Mesodermal cell (in vitro differentiated cells): Measurements from ENCODE around the gene FHIP2A.
A peak's percentile ranks its signal among the peaks of the same experiment; 100 is the strongest.
"Not testable (repeated sequence)": the region's sequence is repeated elsewhere in the genome, so short reads cannot be mapped to it uniquely, and the experiment has no call there.

Source experiments
- H3K27ac ChIP-seq: 2 replicates; pipeline ENCODE4 v1.7.0; 2013; ENCODE audit warnings: mild to moderate bottlenecking, low read depth, low read length, moderate library complexity; ENCODE audit not compliant: severe bottlenecking
- H3K36me3 ChIP-seq: 2 replicates; pipeline ENCODE4 v1.7.1; 2013; ENCODE audit warnings: mild to moderate bottlenecking, low read length, moderate library complexity; ENCODE audit not compliant: control insufficient read depth, insufficient read depth
- H3K4me1 ChIP-seq: one replicate; pipeline ENCODE4 v1.7.1; 2013; ENCODE audit warnings: mild to moderate bottlenecking, low read length; ENCODE audit not compliant: insufficient read depth, control insufficient read depth, poor library complexity, severe bottlenecking
- H3K4me3 ChIP-seq: 2 replicates; pipeline ENCODE4 v1.7.0; 2013; ENCODE audit warnings: low read length, control low read depth, mild to moderate bottlenecking; ENCODE audit not compliant: insufficient read depth, poor library complexity, severe bottlenecking; ENCODE audit errors: extremely low read depth
- H3K9me3 ChIP-seq: 2 replicates; pipeline ENCODE4 v1.7.1; 2013; ENCODE audit warnings: mild to moderate bottlenecking, low read length, moderate library complexity; ENCODE audit not compliant: control insufficient read depth
- WGBS, 2 experiments: methylation state at CpG; one replicate each; pipeline ENCODE4 v1.1.5; 2013; ENCODE audit warnings: missing lambda C conversion rate in 2 of 2; ENCODE audit not compliant: insufficient coverage in 2 of 2; 5-methylcytosine and 5-hydroxymethylcytosine counted together

Gene FHIP2A

GRCh38 chr10:114856544-114857287, 35.1 kb downstream of the FHIP2A start:
- peak overlapping the region; percentile 92 for H3K27ac ChIP-seq

GRCh38 chr10:114857288-114857565, 35.6 kb downstream of the FHIP2A start:
- 90 to 96% methylated on average over 5 to 7 of the region's 8 CpGs for WGBS, 2 experiments
- Histone ChIP-seq H3K36me3 (peaks cover 47% of the 10 kb centered on the region), H3K27ac (peak overlapping the region; percentile 92), H3K4me1 (peaks cover 16% of the 10 kb centered on the region)
- H3K4me3 ChIP-seq, H3K9me3 ChIP-seq: not testable (repeated sequence)

More at GRCh38 chr10:114856544-114857287, 35.1 kb downstream of the FHIP2A start:
- Histone ChIP-seq H3K4me1 (peaks cover 16% of the 10 kb centered on the region), H3K36me3 (peaks cover 50% of the 10 kb centered on the region), H3K4me3 (no peak overlapping the region), H3K9me3 (no peaks in the 10 kb centered on the region)
- 89 to 92% methylated on average over 4 to 5 of the region's 9 CpGs for WGBS, 2 experiments

GRCh38 chr10:114857922-114858629, 36.5 kb downstream of the FHIP2A start:
- peaks cover 42% of the 10 kb centered on the region for H3K36me3 ChIP-seq
- no CpG with 5 or more reads among the region's 2 CpGs for WGBS, 2 experiments
- no peak overlapping the region for H3K27ac ChIP-seq
- H3K4me3 ChIP-seq = no peak overlapping the region
- H3K4me1 ChIP-seq = peaks cover 16% of the 10 kb centered on the region
- no peaks in the 10 kb centered on the region for H3K9me3 ChIP-seq

GRCh38 chr10:114859222-114859621, 37.6 kb downstream of the FHIP2A start:
- Histone ChIP-seq H3K4me3 (no peak overlapping the region), H3K9me3 (no peaks in the 10 kb centered on the region), H3K36me3 (peaks cover 42% of the 10 kb centered on the region), H3K27ac (no peak overlapping the region), H3K4me1 (peaks cover 16% of the 10 kb centered on the region)
- WGBS, 2 experiments = 95 to 97% methylated on average over 6 of the region's 7 CpGs

DNA sequence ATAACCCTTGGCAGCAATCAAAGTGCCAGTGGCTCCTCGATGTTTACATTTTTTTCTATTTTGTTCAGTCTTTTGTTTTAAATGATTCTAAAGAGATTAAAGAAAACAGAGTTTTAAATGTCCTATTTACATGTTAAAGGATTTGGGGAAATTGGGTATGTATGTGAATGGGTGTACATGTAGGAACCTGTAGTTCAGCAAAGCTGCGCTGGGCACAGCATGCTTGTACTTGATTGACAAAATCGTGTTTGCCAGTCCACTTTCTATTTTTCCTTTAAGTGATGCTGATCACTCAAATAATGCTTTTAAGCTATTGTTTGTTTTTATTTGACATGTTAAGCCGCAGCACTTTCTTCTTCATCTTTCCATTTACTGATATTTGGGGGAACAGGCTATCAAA, 40.9 kb downstream of the FHIP2A start:
- 89 to 100% methylated on average over 1 to 2 of the region's 4 CpGs for WGBS, 2 experiments
- no peak overlapping the region for H3K27ac ChIP-seq
- H3K4me1 ChIP-seq = no peaks in the 10 kb centered on the region
- no peaks in the 10 kb centered on the region for H3K9me3 ChIP-seq
- peaks cover 27% of the 10 kb centered on the region for H3K36me3 ChIP-seq
- H3K4me3 ChIP-seq = no peak overlapping the region

- no CpG with 5 or more reads among the region's 2 CpGs for WGBS, 2 experiments
- Histone ChIP-seq H3K4me1 (no peaks in the 10 kb centered on the region), H3K9me3 (no peaks in the 10 kb centered on the region), H3K4me3 (no peak overlapping the region), H3K27ac (no peak overlapping the region), H3K36me3 (peaks cover 14% of the 10 kb centered on the region)
These were observed 45.8 kb downstream of the FHIP2A start for GRCh38 chr10:114867365-114867764.

GRCh38 chr10:114868870-114869519, 47.4 kb downstream of the FHIP2A start:
- Histone ChIP-seq H3K36me3 (peaks cover 6% of the 10 kb centered on the region), H3K4me1 (no peaks in the 10 kb centered on the region), H3K27ac (no peak overlapping the region), H3K4me3 (no peak overlapping the region), H3K9me3 (no peaks in the 10 kb centered on the region)
- WGBS, 2 experiments = no CpG with 5 or more reads among the region's 1 CpG

DNA sequence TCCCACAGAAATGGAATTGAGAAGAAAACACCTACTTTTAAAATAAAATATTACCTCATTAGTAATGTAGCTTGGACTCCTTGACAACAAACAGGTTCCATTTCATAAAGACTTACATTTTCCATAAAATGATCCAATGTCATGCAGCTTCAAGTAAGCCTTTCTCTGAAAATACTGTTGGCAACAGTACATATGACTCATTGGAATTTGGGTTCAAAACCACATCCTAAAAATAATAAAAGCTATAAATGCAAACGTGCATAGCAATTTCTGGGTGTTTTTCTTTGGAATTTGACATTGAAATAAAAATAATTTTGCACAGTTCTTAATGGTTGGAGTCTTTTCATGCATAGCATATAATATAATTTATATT, 47.9 kb downstream of the FHIP2A start:
- no peak overlapping the region for H3K27ac ChIP-seq
- H3K4me3 ChIP-seq = no peak overlapping the region
- H3K9me3 ChIP-seq = no peaks in the 10 kb centered on the region
- peaks cover 3% of the 10 kb centered on the region for H3K36me3 ChIP-seq
- WGBS, 2 experiments = no CpG with 5 or more reads among the region's 1 CpG
- no peaks in the 10 kb centered on the region for H3K4me1 ChIP-seq

DNA sequence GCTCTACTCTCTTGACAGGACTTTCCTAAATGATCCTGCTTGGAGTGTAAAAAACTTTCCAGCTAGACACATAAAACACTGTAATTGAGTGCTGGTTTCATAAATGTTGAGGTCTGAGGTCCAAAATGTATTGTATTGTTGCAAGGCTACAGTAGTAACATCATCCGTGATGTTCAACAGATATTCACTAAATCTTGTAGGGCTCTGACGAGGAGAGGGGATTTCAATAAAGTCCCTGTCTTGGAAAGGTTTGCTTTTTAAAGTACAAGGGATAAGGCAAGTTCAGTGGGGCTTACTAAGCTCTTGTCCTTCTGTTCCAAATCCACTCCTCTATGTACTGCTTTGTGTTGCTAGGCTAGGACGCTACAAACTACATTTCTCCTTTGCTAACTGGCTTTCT, 48.9 kb downstream of the FHIP2A start:
- Histone ChIP-seq H3K9me3 (no peaks in the 10 kb centered on the region), H3K27ac (no peak overlapping the region), H3K36me3 (no peaks in the 10 kb centered on the region), H3K4me3 (no peak overlapping the region), H3K4me1 (no peaks in the 10 kb centered on the region)
- WGBS, 2 experiments = 88 to 100% methylated on average over 2 of the region's 3 CpGs

GRCh38 chr10:114871379-114871778, 49.8 kb downstream of the FHIP2A start:
- H3K36me3 ChIP-seq = no peaks in the 10 kb centered on the region
- no peaks in the 10 kb centered on the region for H3K9me3 ChIP-seq
- H3K4me3 ChIP-seq = no peak overlapping the region
- H3K4me1 ChIP-seq = no peaks in the 10 kb centered on the region
- H3K27ac ChIP-seq = no peak overlapping the region
- 75 to 100% methylated on average over 1 of the region's 2 CpGs for WGBS, 2 experiments
